GM12872 (cell line): ENCODE data around the gene PGBD5.

Source experiments
- TF ChIP-seq, protein P1 (sequence below): IDR thresholded peaks from 3 replicates; pipeline ENCODE4 v1.5.1; 2011; ENCODE audit warnings: low read depth, mild to moderate bottlenecking, low read length, moderate library complexity; ENCODE audit not compliant: insufficient read depth

PGBD5 gene

GRCh38 chr1:230339033-230339432 lies 87.1 kb downstream of the PGBD5 start:
- TF ChIP-seq, protein P1, sequence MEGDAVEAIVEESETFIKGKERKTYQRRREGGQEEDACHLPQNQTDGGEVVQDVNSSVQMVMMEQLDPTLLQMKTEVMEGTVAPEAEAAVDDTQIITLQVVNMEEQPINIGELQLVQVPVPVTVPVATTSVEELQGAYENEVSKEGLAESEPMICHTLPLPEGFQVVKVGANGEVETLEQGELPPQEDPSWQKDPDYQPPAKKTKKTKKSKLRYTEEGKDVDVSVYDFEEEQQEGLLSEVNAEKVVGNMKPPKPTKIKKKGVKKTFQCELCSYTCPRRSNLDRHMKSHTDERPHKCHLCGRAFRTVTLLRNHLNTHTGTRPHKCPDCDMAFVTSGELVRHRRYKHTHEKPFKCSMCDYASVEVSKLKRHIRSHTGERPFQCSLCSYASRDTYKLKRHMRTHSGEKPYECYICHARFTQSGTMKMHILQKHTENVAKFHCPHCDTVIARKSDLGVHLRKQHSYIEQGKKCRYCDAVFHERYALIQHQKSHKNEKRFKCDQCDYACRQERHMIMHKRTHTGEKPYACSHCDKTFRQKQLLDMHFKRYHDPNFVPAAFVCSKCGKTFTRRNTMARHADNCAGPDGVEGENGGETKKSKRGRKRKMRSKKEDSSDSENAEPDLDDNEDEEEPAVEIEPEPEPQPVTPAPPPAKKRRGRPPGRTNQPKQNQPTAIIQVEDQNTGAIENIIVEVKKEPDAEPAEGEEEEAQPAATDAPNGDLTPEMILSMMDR: no peak

DNA sequence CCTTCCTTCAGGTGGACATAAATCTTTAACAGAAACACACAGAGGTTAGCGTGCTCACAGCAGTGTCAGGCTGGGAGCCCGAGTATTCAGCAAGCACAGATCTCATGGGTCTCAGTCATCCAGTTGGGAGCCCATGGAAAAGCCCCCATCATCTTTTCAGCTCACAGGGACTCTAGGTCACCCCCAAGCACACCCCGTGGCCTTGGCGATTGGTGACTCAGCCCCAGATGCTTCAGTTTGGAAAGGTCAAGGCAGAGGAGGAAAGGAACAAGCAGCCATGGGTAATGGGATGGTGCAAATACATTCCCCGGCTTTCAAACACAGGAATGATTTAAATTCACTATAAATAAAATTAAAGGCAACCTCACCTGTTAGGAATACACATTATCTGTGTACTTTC lies 88.9 kb downstream of the PGBD5 start:
- TF ChIP-seq, protein P1: no peak

- TF ChIP-seq, protein P1: no peak
These were observed 90.1 kb downstream of the PGBD5 start for GRCh38 chr1:230335861-230336522.

DNA sequence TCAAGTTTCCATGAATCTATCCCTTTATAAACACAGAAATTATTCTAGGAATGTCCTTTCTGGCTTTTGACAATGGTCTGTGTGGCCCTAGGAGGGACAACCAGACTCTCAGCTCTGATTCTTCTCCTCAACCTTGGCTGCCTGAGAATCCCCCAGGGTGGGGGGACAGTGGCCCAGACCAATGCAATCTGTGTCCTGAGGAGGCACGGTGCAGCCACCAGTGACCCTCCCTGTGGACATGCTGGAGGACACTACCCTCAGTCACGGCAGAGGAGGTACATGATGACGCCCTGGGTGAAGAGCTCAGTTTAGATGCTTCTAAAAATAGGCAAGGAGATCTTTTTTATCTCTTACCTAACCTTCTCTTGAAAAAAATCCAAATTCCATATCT lies 91.7 kb downstream of the PGBD5 start:
- TF ChIP-seq, protein P1: no peak

GRCh38 chr1:230333590-230334446 lies 92.3 kb downstream of the PGBD5 start:
- TF ChIP-seq, protein P1: no peak

GRCh38 chr1:230332575-230333066 lies 93.5 kb downstream of the PGBD5 start:
- TF ChIP-seq, protein P1: no peak

GRCh38 chr1:230332061-230332460 lies 94.1 kb downstream of the PGBD5 start:
- TF ChIP-seq, protein P1: no peak
